Adrenal gland (tissue), 5 donors: ENCODE measurements around the gene ITM2C.

ENCODE experiments used
- POLR2A ChIP-seq, 2 donors: fragments of 450-650 bp; IDR thresholded peaks; one replicate each; pipeline ENCODE4 v1.6.1; 2017; ENCODE audit warnings: antibody characterized with exemption in 2 of 2, mild to moderate bottlenecking in 2 of 2, moderate library complexity in 1 of 2
- TF ChIP-seq, protein P1 (sequence below), 6 experiments: fragments of 450-650 bp in 4 of 6; fragments of 200-600 bp in 2 of 6; sonication (generic) in 1 of 6; IDR thresholded peaks; 1 replicate in 5 of 6; 2 replicates in 1 of 6; pipeline versions ENCODE4 v1.5.1 to v1.8.0; 2016 to 2021; ENCODE audit warnings: antibody characterized with exemption in 6 of 6, mild to moderate bottlenecking in 2 of 6, moderate library complexity in 1 of 6
- donor health status: DM: no; HTN: no; CAD: no.

DNA sequence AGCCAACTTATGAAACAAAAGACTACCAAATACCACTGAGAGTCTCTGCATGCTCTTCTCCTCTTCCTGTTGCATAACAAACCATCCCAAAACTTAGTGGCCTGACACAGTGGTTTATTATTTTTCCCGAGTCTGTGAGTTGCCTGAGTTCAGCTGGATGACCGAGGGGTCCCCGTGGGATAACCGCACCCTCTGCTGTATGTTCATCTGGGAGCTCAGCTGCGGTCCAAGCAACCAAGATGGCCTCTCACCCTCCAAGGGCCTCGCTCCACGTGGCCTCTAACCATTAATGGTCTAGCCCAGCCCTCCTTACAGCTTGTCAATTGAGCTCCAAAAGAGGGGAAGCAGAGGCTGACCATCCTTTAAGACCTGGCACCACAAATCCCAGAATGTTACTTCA is 17.1 kb downstream of the ITM2C start:
- TF ChIP-seq, protein P1, sequence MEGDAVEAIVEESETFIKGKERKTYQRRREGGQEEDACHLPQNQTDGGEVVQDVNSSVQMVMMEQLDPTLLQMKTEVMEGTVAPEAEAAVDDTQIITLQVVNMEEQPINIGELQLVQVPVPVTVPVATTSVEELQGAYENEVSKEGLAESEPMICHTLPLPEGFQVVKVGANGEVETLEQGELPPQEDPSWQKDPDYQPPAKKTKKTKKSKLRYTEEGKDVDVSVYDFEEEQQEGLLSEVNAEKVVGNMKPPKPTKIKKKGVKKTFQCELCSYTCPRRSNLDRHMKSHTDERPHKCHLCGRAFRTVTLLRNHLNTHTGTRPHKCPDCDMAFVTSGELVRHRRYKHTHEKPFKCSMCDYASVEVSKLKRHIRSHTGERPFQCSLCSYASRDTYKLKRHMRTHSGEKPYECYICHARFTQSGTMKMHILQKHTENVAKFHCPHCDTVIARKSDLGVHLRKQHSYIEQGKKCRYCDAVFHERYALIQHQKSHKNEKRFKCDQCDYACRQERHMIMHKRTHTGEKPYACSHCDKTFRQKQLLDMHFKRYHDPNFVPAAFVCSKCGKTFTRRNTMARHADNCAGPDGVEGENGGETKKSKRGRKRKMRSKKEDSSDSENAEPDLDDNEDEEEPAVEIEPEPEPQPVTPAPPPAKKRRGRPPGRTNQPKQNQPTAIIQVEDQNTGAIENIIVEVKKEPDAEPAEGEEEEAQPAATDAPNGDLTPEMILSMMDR (IDR thresholded peaks at IDR 0.05), result no peak
- TF ChIP-seq POLR2A (IDR thresholded peaks at IDR 0.05), result no peak
